WTC11 (cell line): Measurements from ENCODE around the gene ZNF652. TPM values are rescaled to one million over a fixed set of nuclear protein-coding genes. Genes with fewer than 3 reads are reported as not detected.
A peak's percentile ranks its signal among the peaks of the same experiment; 100 is the strongest.
"Not testable (repeated sequence)": the region's sequence is repeated elsewhere in the genome, so short reads cannot be mapped to it uniquely, and the experiment has no call there.

ENCODE experiments used
- ATAC-seq: fragments of 200-7000 bp; cut with Tn5 transposase; 2 replicates; pipeline ENCODE4 v1.10.0; 2021; ENCODE audit warnings: mild to moderate bottlenecking, moderate library complexity
- CTCF ChIA-PET: fragments of 300-600 bp; sonication (Branson Sonifier 250); formaldehyde crosslinking; loops from one replicate; lab custom pipeline; 2021; ENCODE audit warnings: antibody characterized with exemption; lab: Charles Lee
- POLR2A ChIA-PET: fragments of 350-600 bp; sonication (Branson Sonifier 250); formaldehyde crosslinking; loops from one replicate; lab custom pipeline; 2021; ENCODE audit warnings: antibody characterized with exemption; lab: Charles Lee
- DNase-seq: peaks from one replicate; pipeline ENCODE4 v3.0.0; 2021; ENCODE audit warnings: low spot score
- H3K27ac Mint-ChIP-seq: 2 replicates; pipeline ENCODE4 v1.8.0; 2021; ENCODE audit warnings: mixed read lengths
- H3K27me3 Mint-ChIP-seq: 2 replicates; pipeline ENCODE4 v1.8.0; 2021; ENCODE audit warnings: low read depth, mild to moderate bottlenecking, moderate library complexity, mixed read lengths
- H3K36me3 Mint-ChIP-seq: 2 replicates; pipeline ENCODE4 v1.8.0; 2021; ENCODE audit warnings: mixed read lengths
- H3K4me1 Mint-ChIP-seq: 2 replicates; pipeline ENCODE4 v1.8.0; 2022; ENCODE audit warnings: mixed read lengths
- H3K4me3 Mint-ChIP-seq: 2 replicates; pipeline ENCODE4 v1.8.0; 2021; ENCODE audit warnings: mild to moderate bottlenecking, moderate library complexity, mixed read lengths
- H3K9me3 Mint-ChIP-seq: 2 replicates; pipeline ENCODE4 v1.8.0; 2021; ENCODE audit warnings: mixed read lengths
- ATF3 ChIP-seq: sonication (generic); formaldehyde crosslinking; conservative IDR thresholded peaks from 2 replicates; pipeline ENCODE4 v1.8.1; 2022; ENCODE audit warnings: mild to moderate bottlenecking, missing genetic modification reagents
- CREB1 ChIP-seq: sonication (generic); formaldehyde crosslinking; IDR thresholded peaks from 2 replicates; pipeline ENCODE4 v1.8.0; 2023; ENCODE audit warnings: mild to moderate bottlenecking, missing genetic modification reagents
- EMX1 ChIP-seq: fragments of 250-450 bp; sonication (Bioruptor Pico); IDR thresholded peaks from 2 replicates; pipeline ENCODE4 v1.8.0; 2021; ENCODE audit warnings: mild to moderate bottlenecking
- FOXK1 ChIP-seq: sonication (generic); formaldehyde crosslinking; IDR thresholded peaks from 2 replicates; pipeline ENCODE4 v1.8.0; 2022; ENCODE audit warnings: mild to moderate bottlenecking, moderate library complexity, missing genetic modification reagents
- HMGA2 ChIP-seq: fragments of 250-450 bp; sonication (Bioruptor Pico); IDR thresholded peaks from 2 replicates; pipeline ENCODE4 v1.4.0; 2021; ENCODE audit warnings: mild to moderate bottlenecking, moderate library complexity
- MAX ChIP-seq: sonication (generic); formaldehyde crosslinking; IDR thresholded peaks from 2 replicates; pipeline ENCODE4 v1.8.0; 2022; ENCODE audit warnings: mild to moderate bottlenecking, missing genetic modification reagents
- MLX ChIP-seq: sonication (generic); formaldehyde crosslinking; IDR thresholded peaks from 2 replicates; pipeline ENCODE4 v1.8.1; 2023; ENCODE audit warnings: mild to moderate bottlenecking, missing genetic modification reagents, moderate library complexity
- MXD4 ChIP-seq: fragments of 250-450 bp; sonication (Bioruptor Pico); IDR thresholded peaks from 2 replicates; pipeline ENCODE4 v1.8.0; 2021; ENCODE audit warnings: mild to moderate bottlenecking, moderate library complexity, borderline replicate concordance
- MYBL2 ChIP-seq: sonication (generic); formaldehyde crosslinking; IDR thresholded peaks from 2 replicates; pipeline ENCODE4 v1.8.1; 2023; ENCODE audit warnings: mild to moderate bottlenecking, moderate library complexity, missing genetic modification reagents
- NFYB ChIP-seq: sonication (generic); formaldehyde crosslinking; conservative IDR thresholded peaks from 2 replicates; pipeline ENCODE4 v1.8.0; 2022; ENCODE audit warnings: low read depth, missing genetic modification reagents
- PREB ChIP-seq: sonication (generic); formaldehyde crosslinking; IDR thresholded peaks from 2 replicates; pipeline ENCODE4 v1.8.1; 2022; ENCODE audit warnings: mild to moderate bottlenecking, missing genetic modification reagents, moderate library complexity, borderline replicate concordance
- SMAD4 ChIP-seq: sonication (generic); formaldehyde crosslinking; IDR thresholded peaks from 2 replicates; pipeline ENCODE4 v1.8.0; 2022; ENCODE audit warnings: mild to moderate bottlenecking, missing genetic modification reagents
- SOX15 ChIP-seq: fragments of 250-450 bp; sonication (Bioruptor Pico); IDR thresholded peaks from 2 replicates; pipeline ENCODE4 v1.9.0; 2021; ENCODE audit warnings: mild to moderate bottlenecking
- SP1 ChIP-seq: sonication (generic); formaldehyde crosslinking; conservative IDR thresholded peaks from 2 replicates; pipeline ENCODE4 v1.8.1; 2022; ENCODE audit warnings: missing genetic modification reagents
- TCF7 ChIP-seq: sonication (generic); formaldehyde crosslinking; IDR thresholded peaks from 2 replicates; pipeline ENCODE4 v1.8.0; 2022; ENCODE audit warnings: mild to moderate bottlenecking, low read depth, missing genetic modification reagents, moderate library complexity
- TP53 ChIP-seq: sonication (generic); formaldehyde crosslinking; IDR thresholded peaks from 2 replicates; pipeline ENCODE4 v1.8.1; 2023; ENCODE audit warnings: mild to moderate bottlenecking, missing genetic modification reagents
- ZBTB43 ChIP-seq: sonication (generic); formaldehyde crosslinking; IDR thresholded peaks from 2 replicates; pipeline ENCODE4 v1.8.1; 2023; ENCODE audit warnings: mild to moderate bottlenecking, missing genetic modification reagents
- ZNF423 ChIP-seq: fragments of 250-450 bp; sonication (Bioruptor Pico); IDR thresholded peaks from 2 replicates; pipeline ENCODE4 v2.1.2; 2022; ENCODE audit warnings: mild to moderate bottlenecking, moderate library complexity
- ZNF512 ChIP-seq: sonication (generic); formaldehyde crosslinking; IDR thresholded peaks from 2 replicates; pipeline ENCODE4 v1.8.1; 2022; ENCODE audit warnings: missing genetic modification reagents, borderline replicate concordance
- ZNF532 ChIP-seq: fragments of 250-450 bp; sonication (Bioruptor Pico); IDR thresholded peaks from 2 replicates; pipeline ENCODE4 v1.9.0; 2021; ENCODE audit warnings: mild to moderate bottlenecking, borderline replicate concordance
- ZNF671 ChIP-seq: fragments of 250-450 bp; sonication (Bioruptor Pico); IDR thresholded peaks from 2 replicates; pipeline ENCODE4 v1.8.0; 2021; ENCODE audit warnings: mild to moderate bottlenecking
- total RNA-seq: library from RNA; stranded (reverse); gene quantifications from 3 replicates; pipeline ENCODE4 v1.2.3, GENCODE V29; 2021

Gene ZNF652
- total RNA-seq, 1 experiment from 2014 or later, result 40.8 TPM

GRCh38 chr17:49365667-49366066 is 3.6 kb upstream of the ZNF652 start:
- no peaks in the 10 kb centered on the region for H3K27me3 Mint-ChIP-seq
- CTCF ChIA-PET, result interaction anchor here (0.6 to 4.8 kb wide), 11 partner anchors 11 to 696 kb away, joined by 3 to 19 read pairs (median 3); no protein-coding TSS in a partner anchor
- no peaks in the 10 kb centered on the region for H3K36me3 Mint-ChIP-seq
- ATAC-seq (peak; percentile 23), DNase-seq (peak; percentile 52)
- peaks cover 34% of the 10 kb centered on the region for H3K4me1 Mint-ChIP-seq
- no peaks in the 10 kb centered on the region for H3K9me3 Mint-ChIP-seq
- POLR2A ChIA-PET, result no interaction called here
- H3K4me3 Mint-ChIP-seq, result no peak overlapping the region
- H3K27ac Mint-ChIP-seq, result no peak overlapping the region
- no peak for TF ChIP-seq SOX15 (CRISPR knock-in tag)
- TF ChIP-seq EMX1 (CRISPR knock-in tag), result no peak
- TF ChIP-seq SMAD4 (CRISPR knock-in tag), result no peak
- no peak for TF ChIP-seq CREB1 (CRISPR knock-in tag)
- no peak for TF ChIP-seq ZNF512 (CRISPR knock-in tag)
- no peak for TF ChIP-seq ZNF423 (CRISPR knock-in tag)
- no peak for TF ChIP-seq NFYB
- no peak for TF ChIP-seq PREB (CRISPR knock-in tag)
- no peak for TF ChIP-seq ZBTB43
- no peak for TF ChIP-seq FOXK1

GRCh38 chr17:49365126-49365525 is 3.1 kb upstream of the ZNF652 start:
- H3K4me1 Mint-ChIP-seq, result peaks cover 35% of the 10 kb centered on the region
- H3K36me3 Mint-ChIP-seq, H3K9me3 Mint-ChIP-seq, H3K27me3 Mint-ChIP-seq, POLR2A ChIA-PET, ATAC-seq, H3K4me3 Mint-ChIP-seq, DNase-seq, H3K27ac Mint-ChIP-seq: not testable (repeated sequence)
- CTCF ChIA-PET, result interaction anchor here (0.6 to 4.8 kb wide), 10 partner anchors 11 to 697 kb away, joined by 3 to 19 read pairs (median 3); no protein-coding TSS in a partner anchor

GRCh38 chr17:49364119-49364518 is 2.1 kb upstream of the ZNF652 start:
- TF ChIP-seq MAX (CRISPR knock-in tag), result no peak
- TF ChIP-seq HMGA2 (CRISPR knock-in tag), result 0 out of 2 replicates have a peak, but pooled peaks have one; percentile 43
- DNase-seq (no peak), ATAC-seq (no peak)
- no peaks in the 10 kb centered on the region for H3K9me3 Mint-ChIP-seq
- ChIA-PET CTCF (interaction anchor here (0.6 to 4.8 kb wide), 6 partner anchors 12 to 47 kb away, joined by 3 to 19 read pairs (median 5); no protein-coding TSS in a partner anchor), POLR2A (no interaction called here)
- peaks cover 35% of the 10 kb centered on the region for H3K4me1 Mint-ChIP-seq
- H3K27me3 Mint-ChIP-seq, result no peaks in the 10 kb centered on the region
- no peak overlapping the region for H3K4me3 Mint-ChIP-seq
- no peak overlapping the region for H3K27ac Mint-ChIP-seq
- no peaks in the 10 kb centered on the region for H3K36me3 Mint-ChIP-seq

GRCh38 chr17:49363251-49363650 is 1.2 kb upstream of the ZNF652 start:
- H3K27ac Mint-ChIP-seq, result no peak overlapping the region
- no peaks in the 10 kb centered on the region for H3K27me3 Mint-ChIP-seq
- H3K36me3 Mint-ChIP-seq, result no peaks in the 10 kb centered on the region
- ChIA-PET CTCF (interaction anchor here (0.6 to 4.8 kb wide), 5 partner anchors 13 to 193 kb away, joined by 3 to 19 read pairs (median 3); no protein-coding TSS in a partner anchor), POLR2A (interaction anchor here (0.5 to 0.8 kb wide), 2 partner anchors 8 to 512 kb away, joined by 3 to 4 read pairs; no protein-coding TSS in a partner anchor)
- no peaks in the 10 kb centered on the region for H3K9me3 Mint-ChIP-seq
- peak overlapping the region; percentile 76 for H3K4me3 Mint-ChIP-seq
- ATAC-seq (no peak), DNase-seq (no peak)
- H3K4me1 Mint-ChIP-seq, result peaks cover 39% of the 10 kb centered on the region
- TF ChIP-seq ATF3 (CRISPR knock-in tag), result no peak
- TF ChIP-seq ZNF671, result no peak
- no peak for TF ChIP-seq MLX (CRISPR knock-in tag)
- TF ChIP-seq TP53 (CRISPR knock-in tag), result no peak
- TF ChIP-seq FOXK1, result no peak
- no peak for TF ChIP-seq ZNF532 (CRISPR knock-in tag)
- no peak for TF ChIP-seq MYBL2 (CRISPR knock-in tag)
- no peak for TF ChIP-seq MXD4
- no peak for TF ChIP-seq TCF7 (CRISPR knock-in tag)
- no peak for TF ChIP-seq SP1 (CRISPR knock-in tag)
